Heart left ventricle (tissue), 16 donors: ENCODE data around the gene XCL2. TPM values are rescaled to one million over a fixed set of nuclear protein-coding genes. Genes with fewer than 3 reads are reported as not detected.
A peak's percentile ranks its signal among the peaks of the same experiment; 100 is the strongest.

Experiments
- ATAC-seq, 4 donors: fragments of 200-7000 bp; cut with Tn5 transposase; one replicate each; pipeline ENCODE4 v1.9.1; 2020 to 2022; ENCODE audit warnings: moderate library complexity in 4 of 4, mild to moderate bottlenecking in 3 of 4, moderate number of reproducible peaks in 1 of 4
- DNase-seq, 5 donors: peaks; one replicate each; pipeline ENCODE4 v3.0.0-alpha.2; 2020
- H3K27ac ChIP-seq, 12 donors: fragments of 200-600 bp; sonication (generic) in 4 of 12; one replicate each; pipeline versions ENCODE4 v1.5.0 to v1.8.0; 2016 to 2022; ENCODE audit warnings: mild to moderate bottlenecking in 2 of 12
- H3K27me3 ChIP-seq, 9 donors: fragments of 200-600 bp; sonication (generic) in 2 of 9; one replicate each; pipeline versions ENCODE4 v1.5.1 to v1.8.0; 2016 to 2022; ENCODE audit warnings: mild to moderate bottlenecking in 3 of 9
- H3K36me3 ChIP-seq, 9 donors: fragments of 200-600 bp; sonication (generic) in 2 of 9; one replicate each; pipeline versions ENCODE4 v1.5.0 to v1.8.0; 2018 to 2022; ENCODE audit warnings: mild to moderate bottlenecking in 2 of 9
- H3K4me1 ChIP-seq, 12 donors: fragments of 200-600 bp; sonication (generic) in 4 of 12; one replicate each; pipeline versions ENCODE4 v1.5.0 to v1.8.0; 2016 to 2022; ENCODE audit warnings: mild to moderate bottlenecking in 3 of 12
- H3K4me3 ChIP-seq, 12 donors: fragments of 200-600 bp; sonication (generic) in 4 of 12; one replicate each; pipeline versions ENCODE4 v1.5.0 to v1.8.0; 2017 to 2022; ENCODE audit warnings: mild to moderate bottlenecking in 9 of 12, moderate library complexity in 4 of 12
- H3K9me3 ChIP-seq, 12 donors: fragments of 200-600 bp; sonication (generic) in 4 of 12; one replicate each; pipeline versions ENCODE4 v1.5.0 to v1.8.0; 2016 to 2022; ENCODE audit warnings: mild to moderate bottlenecking in 1 of 12
- POLR2A ChIP-seq, 2 donors: fragments of 450-650 bp; IDR thresholded peaks; one replicate each; pipeline ENCODE4 v1.6.1; 2017; ENCODE audit warnings: antibody characterized with exemption in 2 of 2, mild to moderate bottlenecking in 2 of 2, moderate library complexity in 2 of 2
- WGBS, 4 donors: extraction: QIAGEN DNeasy Blood & Tissue Kit in 2 of 4; methylation state at CpG; one replicate each; pipeline versions ENCODE4 v1.1.5 to v1.1.7; 2013 to 2018; 5-methylcytosine and 5-hydroxymethylcytosine counted together
- intact Hi-C, 10 donors: fragments of 100-400 bp; cut with DNase I; formaldehyde crosslinking; loops; one replicate each; pipeline versions ENCODE4 v1.11.1 to v1.14.2; 2022
- polyA plus RNA-seq, 2 donors: library from polyadenylated mRNA; stranded (reverse); fragments of 200-250 nt; gene quantifications; one replicate each; pipeline ENCODE4 v1.2.3, GENCODE V29; 2013
- total RNA-seq, 9 donors: library from RNA; depleted of rRNA in 2 of 9; stranded (reverse); fragments of >200 nt in 2 of 9; fragmentation: NEBNext Ultra II Directional in 3 of 9; extraction: Animal tissue kit (Norgen Biotek cat#: 25700) in 3 of 9; gene quantifications; one replicate each; pipeline versions ENCODE4 v1.1.0 to v1.2.4, GENCODE V29; 2016 to 2023
- TF ChIP-seq, protein P1 (sequence below), 12 donors: fragments of 200-600 bp; sonication (generic) in 4 of 12; IDR thresholded peaks; one replicate each; pipeline versions ENCODE4 v1.5.0 to v1.8.0; 2018 to 2022; ENCODE audit warnings: antibody characterized with exemption in 12 of 12, mild to moderate bottlenecking in 5 of 12
- donor health status: ischemic (EF 13 %, LVEDD 7.1; RV severe dilation, severe dysfunction).
- donor health status: healthy with polysubstance abuse.
- donor health status: DM: no; HTN: yes; CAD: no.
- donor health status: DM: no; HTN: no; CAD: no.
- donor health status: ischemic (EF 25% LVEDD 6.9; RV normal size, moderate dysfunction).
- donor health status: ischemic (EF 25% LVEDD 5.7; RV mildly dilated, moderate dysfunction).
- donor health status: healthy.
- donor health status: DM: yes; HTN: yes; CAD: no.
- donor health status: ischemic (EF 35%, LVEDD 5.7; RV mildly dilated, moderate dysfunction).
- donor health status: nonischemic (EF 11% LVEDD 7.7; RV severe dilation, severe dysfunction).
- donor health status: DM: yes; HTN: yes; CAD: no.
- donor health status: PGD.
- donor health status: ischemic (EF 29% LVEDD 5.4; RV normal size, mild dysfunction).
- donor health status: nonischemic (EF 23%, LVEDD 6.1; RV moderate dilation, normal function).

The XCL2 gene
- total and polyA plus RNA-seq, 11 donors = 2.7 to 3.6 TPM; not detected in 9

DNA sequence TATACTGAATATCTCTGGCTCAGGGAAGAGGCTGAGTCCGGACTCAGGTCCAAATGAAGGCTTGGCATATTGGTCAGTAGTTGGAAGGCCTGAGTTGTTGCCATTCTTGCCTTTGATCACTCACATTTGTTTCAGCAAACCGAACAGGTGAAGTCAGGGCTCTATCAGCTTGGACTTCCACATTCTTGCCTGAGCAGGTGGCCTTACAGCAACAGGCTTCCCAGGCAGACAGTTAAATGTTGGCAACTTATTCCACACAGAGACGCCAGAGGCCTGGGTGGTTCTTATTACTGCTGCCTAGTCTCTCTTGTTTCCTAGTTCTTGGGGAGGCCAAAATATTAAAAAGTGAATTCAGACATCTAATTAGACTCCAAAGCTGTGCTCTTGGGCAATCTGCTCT lies 36.6 kb downstream of the XCL2 start:
- no peak for DNase-seq
- Histone ChIP-seq H3K27ac (peak overlapping the region in 1 of 12 donors; percentile 19), H3K27me3 (no peaks in the 10 kb centered on the region), H3K4me1 (peaks cover 0 to 45% (median 0%) of the 10 kb centered on the region in 12 donors), H3K4me3 (no peak overlapping the region), H3K36me3 (no peaks in the 10 kb centered on the region), H3K9me3 (no peaks in the 10 kb centered on the region)
- 79 to 85% (median 80%) methylated on average over 3 of the region's 3 CpGs for WGBS, 4 donors
- ATAC-seq = no peak
- intact Hi-C loops = no loop called here
- TF ChIP-seq, protein P1, sequence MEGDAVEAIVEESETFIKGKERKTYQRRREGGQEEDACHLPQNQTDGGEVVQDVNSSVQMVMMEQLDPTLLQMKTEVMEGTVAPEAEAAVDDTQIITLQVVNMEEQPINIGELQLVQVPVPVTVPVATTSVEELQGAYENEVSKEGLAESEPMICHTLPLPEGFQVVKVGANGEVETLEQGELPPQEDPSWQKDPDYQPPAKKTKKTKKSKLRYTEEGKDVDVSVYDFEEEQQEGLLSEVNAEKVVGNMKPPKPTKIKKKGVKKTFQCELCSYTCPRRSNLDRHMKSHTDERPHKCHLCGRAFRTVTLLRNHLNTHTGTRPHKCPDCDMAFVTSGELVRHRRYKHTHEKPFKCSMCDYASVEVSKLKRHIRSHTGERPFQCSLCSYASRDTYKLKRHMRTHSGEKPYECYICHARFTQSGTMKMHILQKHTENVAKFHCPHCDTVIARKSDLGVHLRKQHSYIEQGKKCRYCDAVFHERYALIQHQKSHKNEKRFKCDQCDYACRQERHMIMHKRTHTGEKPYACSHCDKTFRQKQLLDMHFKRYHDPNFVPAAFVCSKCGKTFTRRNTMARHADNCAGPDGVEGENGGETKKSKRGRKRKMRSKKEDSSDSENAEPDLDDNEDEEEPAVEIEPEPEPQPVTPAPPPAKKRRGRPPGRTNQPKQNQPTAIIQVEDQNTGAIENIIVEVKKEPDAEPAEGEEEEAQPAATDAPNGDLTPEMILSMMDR (IDR thresholded peaks at IDR 0.05) = no peak
- TF ChIP-seq POLR2A (IDR thresholded peaks at IDR 0.05) = no peak

DNA sequence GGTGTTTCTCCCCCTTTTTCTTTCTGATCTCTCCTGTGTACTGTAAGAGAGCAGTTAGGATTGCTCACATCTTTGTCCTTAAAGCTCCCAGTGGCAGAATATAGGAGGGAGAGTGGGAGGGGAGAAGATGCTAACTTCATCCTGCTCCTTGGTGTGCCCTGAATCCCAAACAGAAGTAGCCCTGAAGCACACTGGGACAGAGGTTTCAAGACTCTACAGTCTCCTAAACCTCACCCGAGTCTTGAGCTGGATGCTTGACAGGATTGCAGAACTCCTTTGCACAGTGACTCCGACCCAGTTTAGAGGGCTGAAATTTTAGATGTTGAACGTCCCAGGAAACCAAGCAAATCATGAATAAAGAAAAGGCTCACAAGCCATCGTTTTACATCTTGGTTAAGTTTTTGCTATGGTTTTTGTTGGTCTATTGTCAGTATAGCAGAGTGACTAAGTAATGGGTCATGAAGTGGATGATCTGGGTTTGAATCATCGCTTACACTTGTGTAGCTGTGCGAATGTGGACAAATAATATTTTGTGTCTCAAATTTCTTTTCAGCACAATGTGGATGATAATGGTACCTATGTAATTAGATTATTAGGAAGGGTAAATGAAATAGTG lies 37.5 kb downstream of the XCL2 start:
- no peaks in the 10 kb centered on the region for H3K27me3 ChIP-seq
- intact Hi-C loops = no loop called here
- H3K36me3 ChIP-seq = no peaks in the 10 kb centered on the region
- H3K27ac ChIP-seq = no peak overlapping the region
- TF ChIP-seq POLR2A (IDR thresholded peaks at IDR 0.05) = no peak
- TF ChIP-seq, protein P1 (IDR thresholded peaks at IDR 0.05) = no peak
- H3K4me1 ChIP-seq = peaks cover 0 to 43% (median 0%) of the 10 kb centered on the region in 12 donors
- 86 to 91% (median 90%) methylated on average over 6 of the region's 6 CpGs for WGBS, 4 donors
- ATAC-seq (no peak), DNase-seq (no peak)
- no peaks in the 10 kb centered on the region for H3K9me3 ChIP-seq
- no peak overlapping the region for H3K4me3 ChIP-seq

DNA sequence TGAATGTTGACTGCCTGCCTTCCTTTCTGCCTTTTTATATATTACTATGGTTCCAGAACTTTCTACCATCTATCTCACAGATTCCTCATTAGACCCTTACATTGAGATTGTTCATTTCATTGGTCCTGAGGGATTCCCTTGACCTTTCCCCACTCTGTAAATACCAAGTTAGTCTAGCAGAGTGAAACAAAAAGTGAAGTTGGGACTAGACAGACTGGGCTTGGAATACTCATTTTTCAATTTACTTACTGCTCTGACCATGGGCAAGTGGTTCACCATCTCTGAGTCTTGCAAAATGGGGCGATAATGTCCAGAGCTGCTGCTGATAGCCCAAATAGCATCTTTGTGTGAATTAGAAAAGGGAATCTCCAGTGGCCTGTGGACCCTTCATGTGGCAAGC lies 38.8 kb downstream of the XCL2 start:
- no peak overlapping the region for H3K4me3 ChIP-seq
- H3K27me3 ChIP-seq = no peaks in the 10 kb centered on the region
- peaks cover 0 to 34% (median 0%) of the 10 kb centered on the region in 12 donors for H3K4me1 ChIP-seq
- H3K36me3 ChIP-seq = no peaks in the 10 kb centered on the region
- no peak for ATAC-seq
- intact Hi-C loops = no loop called here
- DNase-seq = no peak
- peak overlapping the region in 1 of 12 donors; percentile 87 for H3K27ac ChIP-seq
- TF ChIP-seq POLR2A (IDR thresholded peaks at IDR 0.05) = no peak
- TF ChIP-seq, protein P1 (IDR thresholded peaks at IDR 0.05) = no peak
- H3K9me3 ChIP-seq = no peaks in the 10 kb centered on the region
- WGBS, 4 donors = 95 to 100% (median 96%) methylated on average over 1 of the region's 1 CpG

DNA sequence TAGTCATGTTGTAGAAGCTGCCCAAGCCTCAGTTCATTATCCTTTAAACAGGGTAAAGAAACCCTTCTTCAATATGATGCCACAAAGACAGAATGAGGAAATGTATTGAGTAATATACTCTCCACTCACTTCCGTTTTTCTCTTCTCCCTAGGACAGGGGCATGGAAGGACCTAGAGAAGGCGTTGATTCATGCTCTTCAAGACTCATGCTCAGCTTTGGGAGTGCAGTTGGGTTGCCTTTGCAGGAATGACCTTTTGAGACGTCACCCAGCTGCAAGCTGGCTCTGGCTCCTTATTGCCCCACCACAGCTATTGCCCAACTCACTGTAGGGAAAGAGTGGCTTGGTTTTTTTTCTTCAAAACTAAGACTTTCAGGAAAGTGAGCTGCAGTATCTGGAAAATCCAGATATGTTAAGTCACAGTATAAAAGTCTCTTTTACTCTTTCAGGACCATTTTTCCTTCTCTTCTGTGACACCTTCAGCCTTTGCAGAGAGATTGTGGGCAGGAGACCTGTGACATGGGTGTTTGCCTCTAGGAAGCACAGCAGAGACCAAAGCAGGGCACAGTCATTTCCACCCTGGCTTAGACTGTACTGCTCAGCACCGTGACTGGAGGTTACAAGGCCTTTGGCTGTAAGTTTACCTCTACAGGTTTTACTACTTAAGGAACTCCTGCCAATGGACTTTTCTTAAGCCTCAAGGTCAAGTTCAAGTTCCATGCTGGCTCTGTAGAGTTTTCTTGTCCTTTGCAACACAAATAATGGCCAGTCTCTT lies 39.5 kb downstream of the XCL2 start:
- WGBS, 4 donors = 71 to 84% (median 78%) methylated on average over 4 of the region's 4 CpGs
- intact Hi-C loops = no loop called here
- DNase-seq = peak in 3 of 5 donors; percentile 57 to 69 (median 64)

More for the DNA sequence above, 39.5 kb downstream of the XCL2 start:
- no peaks in the 10 kb centered on the region for H3K9me3 ChIP-seq
- peaks cover 0 to 28% (median 0%) of the 10 kb centered on the region in 12 donors for H3K4me1 ChIP-seq
- ATAC-seq = peak; percentile 51 to 94 (median 85)
- no peak overlapping the region for H3K4me3 ChIP-seq
- TF ChIP-seq, protein P1 (IDR thresholded peaks at IDR 0.05) = no peak
- TF ChIP-seq POLR2A (IDR thresholded peaks at IDR 0.05) = no peak
- no peaks in the 10 kb centered on the region for H3K36me3 ChIP-seq
- no peaks in the 10 kb centered on the region for H3K27me3 ChIP-seq
- H3K27ac ChIP-seq = peak overlapping the region in 1 of 12 donors; percentile 87
